Sigmoid colon (tissue), 7 donors: ENCODE data around the gene TNFAIP8L3. TPM values are rescaled to one million over a fixed set of nuclear protein-coding genes. Genes with fewer than 3 reads are reported as not detected.
A peak's percentile ranks its signal among the peaks of the same experiment; 100 is the strongest.

Experiments used
- DNase-seq: peaks from one replicate; pipeline ENCODE4 v3.0.0-alpha.2; 2019
- H3K27ac ChIP-seq, 4 donors: fragments of 200-600 bp; sonication (generic); one replicate each; pipeline ENCODE4 v1.5.1; 2016 to 2019; ENCODE audit warnings: mild to moderate bottlenecking in 1 of 4
- H3K27me3 ChIP-seq, 3 donors: fragments of 200-600 bp; sonication (generic); one replicate each; pipeline ENCODE4 v1.5.1; 2019; ENCODE audit warnings: mild to moderate bottlenecking in 1 of 3
- H3K36me3 ChIP-seq, 4 donors: fragments of 200-600 bp; sonication (generic); one replicate each; pipeline ENCODE4 v1.5.1; 2016 to 2019
- H3K4me1 ChIP-seq, 4 donors: fragments of 200-600 bp; sonication (generic); one replicate each; pipeline ENCODE4 v1.5.1; 2017 to 2019
- H3K4me3 ChIP-seq, 4 donors: fragments of 200-600 bp; sonication (generic); one replicate each; pipeline ENCODE4 v1.5.1; 2017 to 2019; ENCODE audit warnings: mild to moderate bottlenecking in 2 of 4, moderate library complexity in 1 of 4
- H3K9me3 ChIP-seq, 4 donors: fragments of 200-600 bp in 3 of 4; sonication (generic) in 3 of 4; one replicate each; pipeline versions ENCODE4 v1.5.1 to v1.6.1; 2013 to 2019
- CTCF ChIP-seq, 4 experiments: fragments of 450-650 bp in 3 of 4; fragments of 200-600 bp in 1 of 4; IDR thresholded peaks; one replicate each; pipeline ENCODE4 v1.5.1; 2016 to 2019; ENCODE audit warnings: antibody characterized with exemption in 4 of 4, mild to moderate bottlenecking in 3 of 4, moderate library complexity in 2 of 4
- EP300 ChIP-seq, 4 donors: sonication (generic); formaldehyde crosslinking; IDR thresholded peaks; one replicate each; pipeline ENCODE4 v1.6.1; 2017; ENCODE audit warnings: antibody characterized with exemption in 4 of 4
- POLR2A ChIP-seq, 2 donors: fragments of 450-650 bp; IDR thresholded peaks; one replicate each; pipeline ENCODE4 v1.6.1; 2016; ENCODE audit warnings: antibody characterized with exemption in 2 of 2, mild to moderate bottlenecking in 2 of 2, moderate library complexity in 2 of 2
- POLR2AphosphoS5 ChIP-seq, 4 donors: sonication (generic); formaldehyde crosslinking; IDR thresholded peaks; one replicate each; pipeline ENCODE4 v1.6.1; 2017; ENCODE audit warnings: antibody characterized with exemption in 4 of 4
- WGBS, 2 donors: extraction: QIAGEN DNeasy Blood & Tissue Kit; methylation state at CpG; one replicate each; pipeline ENCODE4 v1.1.7; 2013; 5-methylcytosine and 5-hydroxymethylcytosine counted together
- intact Hi-C: fragments of 100-400 bp; cut with DNase I; formaldehyde crosslinking; loops from one replicate; pipeline ENCODE4 v1.15.1; 2023
- polyA plus RNA-seq, 3 donors: library from polyadenylated mRNA; stranded (reverse); fragments of 200-250 nt; gene quantifications; one replicate each; pipeline ENCODE4 v1.2.3, GENCODE V29; 2013
- total RNA-seq, 4 donors: library from RNA; depleted of rRNA; stranded (reverse); fragments of >200 nt; gene quantifications; one replicate each; pipeline ENCODE4 v1.1.0, GENCODE V29; 2016
- donor health status: healthy with polysubstance abuse.
- donor health status: Bipolar disorder and iron deficiency.
- donor health status: healthy.

The TNFAIP8L3 gene
- total and polyA plus RNA-seq, 7 donors, result 6.1 to 13.5 (median 9.2) TPM

- DNase-seq, result no peak
- TF ChIP-seq CTCF (IDR thresholded peaks at IDR 0.05), result no peak
- TF ChIP-seq POLR2A (IDR thresholded peaks at IDR 0.05), result no peak
- TF ChIP-seq EP300 (IDR thresholded peaks at IDR 0.05), result peak in 1 of 4 donors; percentile 37
- peak in 3 of 4 donors; percentile 30 to 44 (median 35) for TF ChIP-seq POLR2AphosphoS5 (IDR thresholded peaks at IDR 0.05)
- Histone ChIP-seq H3K4me3 (no peak overlapping the region), H3K27me3 (no peaks in the 10 kb centered on the region), H3K27ac (peak overlapping the region; percentile 16 to 72 (median 51)), H3K4me1 (peaks cover 0 to 21% (median 10%) of the 10 kb centered on the region in 4 donors), H3K9me3 (no peaks in the 10 kb centered on the region), H3K36me3 (no peaks in the 10 kb centered on the region)
- 70 to 83% methylated on average over 3 of the region's 3 CpGs for WGBS, 2 donors
- intact Hi-C loops, result no loop called here
Observed at GRCh38 chr15:51108933-51109550, 14.3 kb upstream of the TNFAIP8L3 start.

DNA sequence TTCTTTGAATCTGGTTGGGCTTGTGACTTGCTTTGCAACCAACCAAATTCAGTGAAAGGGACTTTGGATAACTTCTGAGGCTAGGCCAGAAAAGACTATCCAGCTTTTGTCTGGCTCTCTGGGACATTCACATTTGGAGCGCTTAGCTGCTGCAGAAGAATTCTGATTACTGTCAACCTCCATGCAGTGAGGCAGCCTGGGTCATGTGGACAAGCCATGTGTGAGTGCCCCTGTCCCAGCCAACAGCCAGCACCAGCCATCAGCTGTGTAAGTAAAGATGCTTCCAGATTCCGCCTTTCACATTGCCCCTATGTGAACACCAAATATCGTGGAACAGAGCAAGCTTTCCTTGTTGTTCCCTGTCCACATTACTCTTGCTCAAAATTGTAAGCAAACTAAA, 12.9 kb upstream of the TNFAIP8L3 start:
- peak overlapping the region in 2 of 4 donors; percentile 66 to 72 for H3K27ac ChIP-seq
- 92 to 93% methylated on average over 3 of the region's 3 CpGs for WGBS, 2 donors

GRCh38 chr15:51106481-51106880, 11.8 kb upstream of the TNFAIP8L3 start:
- intact Hi-C loops, result no loop called here
- H3K27ac ChIP-seq, result no peak overlapping the region

More for the DNA sequence above, 12.9 kb upstream of the TNFAIP8L3 start:
- no peak for DNase-seq
- Histone ChIP-seq H3K9me3 (no peaks in the 10 kb centered on the region), H3K36me3 (no peaks in the 10 kb centered on the region), H3K27me3 (no peaks in the 10 kb centered on the region), H3K4me1 (peaks cover 0 to 32% (median 15%) of the 10 kb centered on the region in 4 donors), H3K4me3 (no peak overlapping the region)
- TF ChIP-seq POLR2AphosphoS5 (IDR thresholded peaks at IDR 0.05), result no peak
- TF ChIP-seq EP300 (IDR thresholded peaks at IDR 0.05), result no peak
- TF ChIP-seq POLR2A (IDR thresholded peaks at IDR 0.05), result no peak
- no peak for TF ChIP-seq CTCF (IDR thresholded peaks at IDR 0.05)
- intact Hi-C loops, result no loop called here

GRCh38 chr15:51105430-51106016, 10.8 kb upstream of the TNFAIP8L3 start:
- peaks cover 0 to 32% (median 15%) of the 10 kb centered on the region in 4 donors for H3K4me1 ChIP-seq
- WGBS, 2 donors, result 65 to 70% methylated on average over 4 of the region's 4 CpGs
- H3K36me3 ChIP-seq, result no peaks in the 10 kb centered on the region
- no peak overlapping the region for H3K4me3 ChIP-seq
- H3K27ac ChIP-seq, result peak overlapping the region in 1 of 4 donors; percentile 61
- TF ChIP-seq EP300 (IDR thresholded peaks at IDR 0.05), result no peak
- no peak for TF ChIP-seq POLR2A (IDR thresholded peaks at IDR 0.05)
- TF ChIP-seq POLR2AphosphoS5 (IDR thresholded peaks at IDR 0.05), result no peak
- no peak for TF ChIP-seq CTCF (IDR thresholded peaks at IDR 0.05)
- no peaks in the 10 kb centered on the region for H3K27me3 ChIP-seq
- H3K9me3 ChIP-seq, result no peaks in the 10 kb centered on the region
- intact Hi-C loops, result no loop called here
- DNase-seq, result no peak

More at GRCh38 chr15:51106481-51106880, 11.8 kb upstream of the TNFAIP8L3 start:
- TF ChIP-seq POLR2A (IDR thresholded peaks at IDR 0.05), result no peak
- TF ChIP-seq POLR2AphosphoS5 (IDR thresholded peaks at IDR 0.05), result no peak
- no peak for TF ChIP-seq EP300 (IDR thresholded peaks at IDR 0.05)
- no peak for TF ChIP-seq CTCF (IDR thresholded peaks at IDR 0.05)
- H3K4me3 ChIP-seq, result no peak overlapping the region
- DNase-seq, result no peak
- no peaks in the 10 kb centered on the region for H3K27me3 ChIP-seq
- H3K36me3 ChIP-seq, result no peaks in the 10 kb centered on the region
- no peaks in the 10 kb centered on the region for H3K9me3 ChIP-seq
- peaks cover 0 to 32% (median 15%) of the 10 kb centered on the region in 4 donors for H3K4me1 ChIP-seq
